Activated CD4-positive, alpha-beta T cell treated with anti-CD3 and anti-CD28 coated beads for 36 hours (primary cell): Measurements from ENCODE around the gene PRAMEF15. TPM values are rescaled to one million over a fixed set of nuclear protein-coding genes. Genes with fewer than 3 reads are reported as not detected.
"Not testable (repeated sequence)": the region's sequence is repeated elsewhere in the genome, so short reads cannot be mapped to it uniquely, and the experiment has no call there.

Source experiments
- ATAC-seq: fragments of 200-7000 bp; cut with Tn5 transposase; one replicate; pipeline ENCODE4 v1.10.0; 2021; ENCODE audit warnings: mild to moderate bottlenecking, moderate library complexity
- CTCF ChIA-PET: fragments of 350-600 bp; sonication (Branson Sonifier 250); formaldehyde crosslinking; loops from one replicate; lab custom pipeline; 2021; ENCODE audit warnings: antibody characterized with exemption; lab: Charles Lee
- POLR2A ChIA-PET: fragments of 350-600 bp; sonication (Branson Sonifier 250); formaldehyde crosslinking; loops from one replicate; lab custom pipeline; 2021; ENCODE audit warnings: antibody characterized with exemption, inconsistent platforms; lab: Charles Lee
- DNase-seq: peaks from one replicate; pipeline ENCODE4 v3.0.0-alpha.2; 2020
- H3K27ac Mint-ChIP-seq: one replicate; pipeline ENCODE4 v1.8.0; 2021; ENCODE audit warnings: mixed read lengths
- H3K27me3 Mint-ChIP-seq: one replicate; pipeline ENCODE4 v1.8.0; 2021; ENCODE audit warnings: mixed read lengths
- H3K36me3 Mint-ChIP-seq: one replicate; pipeline ENCODE4 v1.8.0; 2021; ENCODE audit warnings: low read depth, mixed read lengths
- H3K4me1 Mint-ChIP-seq: one replicate; pipeline ENCODE4 v1.8.0; 2021; ENCODE audit warnings: mixed read lengths
- H3K4me3 Mint-ChIP-seq: one replicate; pipeline ENCODE4 v1.8.0; 2021; ENCODE audit warnings: mild to moderate bottlenecking, moderate library complexity, mixed read lengths
- H3K9me3 Mint-ChIP-seq: one replicate; pipeline ENCODE4 v1.8.0; 2021; ENCODE audit warnings: low read depth, mixed read lengths
- intact Hi-C, 2 experiments: fragments of 100-400 bp; cut with DNase I in 1 of 2; cut with micrococcal nuclease in 1 of 2; formaldehyde crosslinking; loops; one replicate each; pipeline versions ENCODE4 v1.14.2 to v1.15.1; 2022 to 2024; cut with DNase I, micrococcal nuclease
- total RNA-seq, 2 experiments: library from RNA; stranded (reverse); gene quantifications; one replicate each; pipeline ENCODE4 v1.2.3, GENCODE V29; 2021

PRAMEF15 gene
- total RNA-seq = not detected

- H3K27ac Mint-ChIP-seq, ATAC-seq, H3K4me3 Mint-ChIP-seq, CTCF ChIA-PET, DNase-seq, H3K36me3 Mint-ChIP-seq, H3K27me3 Mint-ChIP-seq, POLR2A ChIA-PET, intact Hi-C loops, H3K4me1 Mint-ChIP-seq, H3K9me3 Mint-ChIP-seq: not testable (repeated sequence)
Observed at GRCh38 chr1:13315281-13315680, at the start of gene PRAMEF15. Gene PRAMEF15, plus strand, starts transcription at chr1:13315581. Its CDS starts 2,827 bp downstream, at chr1:13318408.

GRCh38 chr1:13277016-13277415 is 38.4 kb upstream of the PRAMEF15 start:
- ATAC-seq, H3K27me3 Mint-ChIP-seq, DNase-seq, intact Hi-C loops, H3K27ac Mint-ChIP-seq, H3K4me1 Mint-ChIP-seq, H3K36me3 Mint-ChIP-seq, H3K9me3 Mint-ChIP-seq, POLR2A ChIA-PET, CTCF ChIA-PET, H3K4me3 Mint-ChIP-seq: not testable (repeated sequence)

- intact Hi-C loops, H3K4me3 Mint-ChIP-seq, H3K9me3 Mint-ChIP-seq, H3K27me3 Mint-ChIP-seq, POLR2A ChIA-PET, CTCF ChIA-PET, H3K36me3 Mint-ChIP-seq, ATAC-seq, DNase-seq, H3K27ac Mint-ChIP-seq, H3K4me1 Mint-ChIP-seq: not testable (repeated sequence)
Observed at GRCh38 chr1:13279617-13280016, 35.8 kb upstream of the PRAMEF15 start.

DNA sequence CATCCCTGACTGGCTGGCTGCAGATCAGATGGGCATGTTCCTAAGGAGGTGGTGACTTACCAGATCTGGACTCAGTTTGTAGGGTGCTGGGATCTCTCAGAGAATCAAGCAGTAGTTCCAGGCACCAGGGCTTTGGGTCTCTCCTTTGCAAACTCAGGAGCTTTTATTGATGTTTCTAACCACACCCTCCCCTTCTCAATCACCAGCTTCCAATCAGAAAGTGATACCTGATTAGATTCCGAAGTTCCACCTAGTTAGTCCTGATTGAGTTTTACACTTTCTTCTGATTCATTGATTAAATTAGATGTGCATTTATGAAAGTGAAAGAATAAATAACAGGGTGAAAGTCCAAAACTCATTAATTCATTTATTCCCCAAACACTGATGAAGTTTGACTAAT is 30.3 kb upstream of the PRAMEF15 start, which contains the start of gene PRAMEF8:
TSS of gene PRAMEF8 (minus strand) at position 101 of the 400 bp plus-strand sequence. CDS start 1,046 bp downstream, outside the sequence.
- not testable (repeated sequence) for H3K9me3 Mint-ChIP-seq, H3K27ac Mint-ChIP-seq

GRCh38 chr1:13289030-13289429 is 26.4 kb upstream of the PRAMEF15 start:
- POLR2A ChIA-PET, H3K4me3 Mint-ChIP-seq, H3K36me3 Mint-ChIP-seq, intact Hi-C loops, CTCF ChIA-PET, DNase-seq, H3K9me3 Mint-ChIP-seq, H3K4me1 Mint-ChIP-seq, H3K27me3 Mint-ChIP-seq, ATAC-seq, H3K27ac Mint-ChIP-seq: not testable (repeated sequence)

More for the DNA sequence above, 30.3 kb upstream of the PRAMEF15 start, which contains the start of gene PRAMEF8:
- ATAC-seq, POLR2A ChIA-PET, CTCF ChIA-PET, H3K36me3 Mint-ChIP-seq, H3K4me1 Mint-ChIP-seq, H3K27me3 Mint-ChIP-seq, intact Hi-C loops, H3K4me3 Mint-ChIP-seq, DNase-seq: not testable (repeated sequence)

GRCh38 chr1:13297216-13297931 is 18.0 kb upstream of the PRAMEF15 start:
- POLR2A ChIA-PET, intact Hi-C loops, ATAC-seq, CTCF ChIA-PET, H3K27me3 Mint-ChIP-seq, DNase-seq, H3K4me1 Mint-ChIP-seq, H3K27ac Mint-ChIP-seq, H3K36me3 Mint-ChIP-seq, H3K4me3 Mint-ChIP-seq, H3K9me3 Mint-ChIP-seq: not testable (repeated sequence)

DNA sequence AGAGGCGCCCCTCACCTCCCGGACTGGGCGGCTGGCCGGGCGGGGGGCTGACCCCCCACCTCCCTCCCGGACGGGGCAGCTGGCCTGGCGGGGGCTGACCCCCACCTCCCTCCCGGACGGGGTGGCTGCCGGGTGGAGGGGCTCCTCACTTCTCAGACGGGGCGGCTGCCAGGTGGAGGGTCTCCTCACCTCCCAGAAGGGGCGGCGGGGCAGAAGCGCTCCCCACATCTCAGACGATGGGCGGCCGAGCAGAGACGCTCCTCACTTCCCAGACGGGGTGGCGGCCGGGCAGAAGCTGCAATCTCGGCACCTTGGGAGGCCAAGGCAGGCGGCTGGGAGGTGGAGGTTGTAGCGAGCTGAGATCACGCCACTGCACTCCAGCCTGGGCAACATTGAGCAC is 16.7 kb upstream of the PRAMEF15 start:
- H3K27ac Mint-ChIP-seq, H3K4me1 Mint-ChIP-seq, H3K27me3 Mint-ChIP-seq, DNase-seq, H3K9me3 Mint-ChIP-seq, H3K4me3 Mint-ChIP-seq, ATAC-seq, H3K36me3 Mint-ChIP-seq, intact Hi-C loops, POLR2A ChIA-PET, CTCF ChIA-PET: not testable (repeated sequence)

DNA sequence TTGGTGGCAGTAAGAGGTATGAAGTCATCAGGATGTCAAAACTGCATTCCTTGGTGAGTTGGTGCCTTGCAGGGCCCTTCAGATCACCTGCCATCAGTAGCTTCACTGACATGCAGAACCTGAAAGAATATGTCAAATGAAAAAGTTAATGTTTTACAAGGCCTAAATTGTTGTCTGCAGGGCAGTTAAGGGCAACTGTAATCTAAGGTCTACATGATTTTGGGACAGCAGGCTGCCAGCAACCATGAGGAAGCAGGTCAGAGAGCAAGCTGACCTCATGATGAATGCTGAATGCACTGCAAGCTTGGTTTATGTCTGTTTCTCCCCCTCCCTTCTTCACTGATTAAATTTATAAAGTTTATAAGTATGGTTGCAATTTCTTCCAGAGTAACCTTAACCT is 13.2 kb upstream of the PRAMEF15 start:
- DNase-seq, H3K27me3 Mint-ChIP-seq, H3K27ac Mint-ChIP-seq, H3K4me1 Mint-ChIP-seq, H3K4me3 Mint-ChIP-seq, CTCF ChIA-PET, POLR2A ChIA-PET, H3K36me3 Mint-ChIP-seq, ATAC-seq, H3K9me3 Mint-ChIP-seq, intact Hi-C loops: not testable (repeated sequence)

DNA sequence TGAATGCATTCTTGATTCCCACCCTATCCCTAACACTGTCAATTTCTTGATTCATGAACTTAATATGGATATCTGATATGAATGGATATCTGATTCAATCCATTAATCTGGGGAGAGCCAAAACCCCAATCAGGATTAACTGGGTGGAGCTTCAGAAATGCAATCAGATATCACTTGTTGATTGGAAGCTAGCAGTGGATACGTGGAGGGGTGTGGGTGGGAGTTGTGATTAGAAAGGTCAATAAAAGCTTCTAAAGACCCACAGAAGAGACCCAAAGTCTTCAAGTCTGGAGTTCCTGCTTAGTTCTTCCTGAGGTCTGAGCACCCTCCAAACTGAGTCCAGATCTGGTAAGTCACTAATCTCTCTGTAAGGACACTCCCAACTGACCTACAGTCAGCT is 12.1 kb upstream of the PRAMEF15 start, which contains the start of gene PRAMEF33:
TSS of gene PRAMEF33 (plus strand) at position 301 of the 400 bp plus-strand sequence. CDS start 2,416 bp downstream, outside the sequence.
- not testable (repeated sequence) for H3K27me3 Mint-ChIP-seq

DNA sequence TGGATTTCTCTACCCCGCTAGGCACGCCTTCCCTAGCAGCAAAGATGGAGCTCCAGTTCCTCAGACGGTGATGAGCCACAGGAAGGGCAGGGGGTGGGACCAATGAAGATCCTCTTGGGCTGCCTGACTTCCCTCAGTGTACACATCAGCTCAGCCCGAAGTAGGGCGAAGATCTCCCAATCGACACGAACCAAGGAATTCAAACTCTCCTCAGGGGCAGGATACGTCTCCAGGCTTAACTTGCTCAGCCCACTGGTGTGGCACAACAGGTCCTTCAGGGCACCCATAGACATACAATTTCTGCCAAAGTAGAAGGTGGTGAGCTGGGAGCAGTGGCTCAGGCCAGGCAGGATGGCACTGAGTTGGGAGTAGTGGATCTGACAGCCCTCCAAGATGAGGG is 27.1 kb downstream of the PRAMEF15 start:
- CTCF ChIA-PET, H3K27me3 Mint-ChIP-seq, ATAC-seq, DNase-seq, H3K4me3 Mint-ChIP-seq, intact Hi-C loops, H3K27ac Mint-ChIP-seq, H3K4me1 Mint-ChIP-seq, H3K9me3 Mint-ChIP-seq, POLR2A ChIA-PET, H3K36me3 Mint-ChIP-seq: not testable (repeated sequence)

More for the DNA sequence above, 12.1 kb upstream of the PRAMEF15 start, which contains the start of gene PRAMEF33:
- H3K36me3 Mint-ChIP-seq, CTCF ChIA-PET, H3K4me1 Mint-ChIP-seq, ATAC-seq, H3K4me3 Mint-ChIP-seq, POLR2A ChIA-PET, DNase-seq, H3K27ac Mint-ChIP-seq, H3K9me3 Mint-ChIP-seq, intact Hi-C loops: not testable (repeated sequence)

DNA sequence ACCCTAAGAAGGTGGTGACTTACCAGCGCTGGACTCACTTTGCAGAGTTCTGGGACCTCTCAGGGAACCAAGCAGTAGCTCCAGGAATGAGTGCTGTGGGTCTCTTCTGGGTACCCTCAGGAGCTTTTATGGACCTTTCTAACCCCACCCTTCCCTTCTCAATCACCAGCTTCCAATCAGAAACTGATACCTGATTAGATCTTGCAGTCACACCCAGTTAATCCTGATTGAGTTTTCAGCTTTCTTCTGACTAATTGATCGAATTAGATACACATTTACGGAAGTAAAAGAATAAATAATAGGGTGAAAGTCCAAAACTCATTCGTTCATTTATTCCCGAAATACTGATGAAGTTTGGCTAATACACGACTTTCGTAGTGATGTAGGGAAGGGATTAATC is 31.7 kb downstream of the PRAMEF15 start, which contains the start of gene PRAMEF14:
TSS of gene PRAMEF14 (minus strand) at position 101 of the 400 bp plus-strand sequence. CDS start 1,820 bp downstream, outside the sequence.
- H3K36me3 Mint-ChIP-seq, ATAC-seq, DNase-seq, H3K9me3 Mint-ChIP-seq, POLR2A ChIA-PET, H3K4me3 Mint-ChIP-seq, intact Hi-C loops, CTCF ChIA-PET, H3K4me1 Mint-ChIP-seq, H3K27ac Mint-ChIP-seq, H3K27me3 Mint-ChIP-seq: not testable (repeated sequence)

DNA sequence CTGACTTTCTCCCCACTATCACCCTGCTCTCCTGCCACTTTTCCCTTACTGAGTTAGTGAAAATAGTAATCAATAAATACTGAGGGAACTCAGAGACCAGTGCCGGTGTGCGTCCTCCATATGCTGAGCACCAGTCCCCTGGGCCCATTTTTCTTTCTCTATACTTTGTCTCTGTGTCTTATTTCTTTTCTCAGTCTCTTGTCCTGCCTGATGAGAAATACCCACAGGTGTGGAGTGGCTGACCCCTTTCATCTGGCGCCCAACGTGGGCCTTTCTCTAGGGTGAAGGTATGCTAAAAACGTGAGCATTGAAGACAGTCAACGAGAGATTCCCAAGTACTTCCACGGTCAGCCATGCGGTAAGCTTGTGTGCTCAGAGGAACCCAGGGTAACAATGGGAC is 38.1 kb downstream of the PRAMEF15 start:
- POLR2A ChIA-PET, CTCF ChIA-PET: not testable (repeated sequence)

More for the DNA sequence above, 38.1 kb downstream of the PRAMEF15 start:
- intact Hi-C loops, H3K4me3 Mint-ChIP-seq, ATAC-seq, H3K27ac Mint-ChIP-seq, H3K36me3 Mint-ChIP-seq, H3K9me3 Mint-ChIP-seq, H3K27me3 Mint-ChIP-seq, H3K4me1 Mint-ChIP-seq: not testable (repeated sequence)
- peak; percentile 8 for DNase-seq
